ENCODE measurements around the gene APEX1. TPM values are rescaled to one million over a fixed set of nuclear protein-coding genes. Genes with fewer than 3 reads are reported as not detected.

The APEX1 gene
- total RNA-seq, 4 donors from 2014 or later, result 125 to 134 (median 131) TPM

GRCh38 chr14:20468764-20469241, 13.8 kb downstream of the APEX1 start:
- H3K4me1 ChIP-seq, result peaks cover 0 to 19% (median 10%) of the 10 kb centered on the region in 4 donors
- TF ChIP-seq POLR2A (IDR thresholded peaks at IDR 0.05), result no peak
- no peak for TF ChIP-seq EP300 (IDR thresholded peaks at IDR 0.05)
- TF ChIP-seq CTCF (IDR thresholded peaks at IDR 0.05), result no peak
- peak overlapping the region; percentile 47 to 91 (median 86) for H3K27ac ChIP-seq
- 27 to 35% methylated on average over 16 of the region's 16 CpGs for WGBS, 2 donors
- no peak for DNase-seq (ENCODE audit: low spot score in 2 of 2)
- H3K27me3 ChIP-seq, result no peaks in the 10 kb centered on the region
- peaks cover 0 to 15% (median 0%) of the 10 kb centered on the region in 3 donors for H3K36me3 ChIP-seq
- H3K9me3 ChIP-seq, result no peaks in the 10 kb centered on the region
- H3K4me3 ChIP-seq, result peak overlapping the region; percentile 51 to 85 (median 70)

GRCh38 chr14:20469242-20469889, 14.3 kb downstream of the APEX1 start, which contains the start of gene PNP:
Gene PNP, plus strand, starts transcription at chr14:20469406. Its CDS starts 119 bp downstream, at chr14:20469525.
- no peaks in the 10 kb centered on the region for H3K27me3 ChIP-seq
- peak within 1 kb of the TSS; percentile 51 to 85 (median 70) for H3K4me3 ChIP-seq
- 1 to 2% methylated on average over 25 to 38 of the region's 40 CpGs for WGBS, 2 donors
- peak; percentile 68 to 78 for DNase-seq (ENCODE audit: low spot score in 2 of 2)
- TF ChIP-seq EP300 (IDR thresholded peaks at IDR 0.05) (peak in 1 of 2 donors; percentile 97), POLR2A (IDR thresholded peaks at IDR 0.05) (peak; percentile 74 to 92), CTCF (IDR thresholded peaks at IDR 0.05) (no peak)
- H3K4me1 ChIP-seq, result peaks cover 0 to 19% (median 10%) of the 10 kb centered on the region in 4 donors
- H3K9me3 ChIP-seq, result no peaks in the 10 kb centered on the region
- H3K27ac ChIP-seq, result peak within 1 kb of the TSS; percentile 47 to 91 (median 86)
- peaks cover 0 to 20% (median 2%) of the 10 kb centered on the region in 3 donors for H3K36me3 ChIP-seq

GRCh38 chr14:20469890-20470602, 15.0 kb downstream of the APEX1 start:
- peak overlapping the region; percentile 47 to 91 (median 86) for H3K27ac ChIP-seq
- TF ChIP-seq CTCF (IDR thresholded peaks at IDR 0.05), result no peak
- TF ChIP-seq EP300 (IDR thresholded peaks at IDR 0.05), result no peak
- TF ChIP-seq POLR2A (IDR thresholded peaks at IDR 0.05), result no peak
- no peaks in the 10 kb centered on the region for H3K27me3 ChIP-seq
- no peak for DNase-seq (ENCODE audit: low spot score in 2 of 2)
- peaks cover 0 to 19% (median 10%) of the 10 kb centered on the region in 4 donors for H3K4me1 ChIP-seq
- 3 to 6% methylated on average over 12 of the region's 12 CpGs for WGBS, 2 donors
- H3K9me3 ChIP-seq, result no peaks in the 10 kb centered on the region
- peaks cover 0 to 27% (median 9%) of the 10 kb centered on the region in 3 donors for H3K36me3 ChIP-seq
- H3K4me3 ChIP-seq, result peak overlapping the region; percentile 51 to 85 (median 70)

GRCh38 chr14:20470603-20470901, 15.5 kb downstream of the APEX1 start:
- peaks cover 0 to 32% (median 14%) of the 10 kb centered on the region in 3 donors for H3K36me3 ChIP-seq
- 0 to 15% methylated on average over 2 of the region's 2 CpGs for WGBS, 2 donors
- peaks cover 0 to 19% (median 10%) of the 10 kb centered on the region in 4 donors for H3K4me1 ChIP-seq
- no peaks in the 10 kb centered on the region for H3K9me3 ChIP-seq
- TF ChIP-seq EP300 (IDR thresholded peaks at IDR 0.05), result no peak
- TF ChIP-seq CTCF (IDR thresholded peaks at IDR 0.05), result no peak
- TF ChIP-seq POLR2A (IDR thresholded peaks at IDR 0.05), result no peak
- H3K4me3 ChIP-seq, result peak overlapping the region; percentile 51 to 85 (median 70)
- DNase-seq (ENCODE audit: low spot score in 2 of 2), result no peak
- H3K27me3 ChIP-seq, result no peaks in the 10 kb centered on the region
- H3K27ac ChIP-seq, result peak overlapping the region in 3 of 4 donors; percentile 85 to 91 (median 88)

Measured in tibial nerve (tissue), 4 donors.